AG04449 (cell line): ENCODE measurements around the gene CP.

ENCODE experiments used
- CTCF ChIA-PET: fragments of 350-600 bp; formaldehyde crosslinking; extraction: SDS; loops from one replicate; lab custom pipeline; 2021; ENCODE audit warnings: antibody characterized with exemption; lab: Yijun Ruan, JAX
- POLR2A ChIA-PET: fragments of 400-600, 350-600 bp; formaldehyde crosslinking; extraction: SDS; loops from one replicate; lab custom pipeline; 2020; ENCODE audit warnings: antibody characterized with exemption, inconsistent platforms; lab: Yijun Ruan, JAX
- DNase-seq: peaks from one replicate; pipeline ENCODE4 v3.0.0-alpha.2; 2010; ENCODE audit warnings: low read depth, low spot score
- H3K4me3 ChIP-seq: 2 replicates; pipeline ENCODE4 v1.5.1; 2011; ENCODE audit warnings: low read depth, mild to moderate bottlenecking, control low read depth, low read length
- TF ChIP-seq, protein P1 (sequence below): IDR thresholded peaks from one replicate; pipeline ENCODE4 v1.5.1; 2011; ENCODE audit warnings: mild to moderate bottlenecking, moderate library complexity, low read length, control low read depth, inconsistent platforms; ENCODE audit not compliant: insufficient read depth; ENCODE audit errors: missing control alignments

CP gene

DNA sequence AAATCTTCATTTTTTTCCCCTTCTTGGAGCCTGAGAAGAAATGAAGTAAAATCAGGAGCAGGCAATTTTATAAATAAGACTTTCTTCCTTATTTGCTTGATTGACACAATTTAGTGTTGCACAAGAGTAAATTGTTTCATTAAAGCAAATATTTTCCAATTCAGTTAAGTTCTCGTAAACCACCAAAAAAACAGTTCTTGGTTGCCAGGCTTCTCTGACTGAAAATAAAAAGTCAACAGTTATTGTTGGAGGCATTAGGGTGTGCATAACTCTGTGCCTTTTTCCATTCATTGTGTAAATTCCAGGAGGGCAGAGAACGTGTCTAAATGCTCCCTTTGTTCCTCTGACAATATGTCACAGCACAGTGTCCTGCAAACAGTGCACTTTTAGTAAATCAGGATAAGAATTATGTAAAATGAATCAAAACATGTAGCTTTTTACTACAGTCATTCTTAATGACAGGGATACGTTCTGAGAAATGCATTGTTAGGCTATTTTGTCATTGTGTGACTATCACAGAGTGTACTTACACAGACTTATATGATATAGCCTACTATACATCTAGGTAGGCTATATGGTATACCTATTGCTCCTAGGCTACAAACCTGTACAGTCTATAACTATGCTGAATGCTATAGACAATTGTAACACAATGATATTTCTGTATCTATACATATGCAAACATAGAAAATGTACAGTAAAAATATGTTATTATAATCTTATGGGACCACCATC is at the start of gene CP:
Gene CP (minus strand): TSS at position 47 of the 735 bp plus-strand sequence. CDS start 37 bp downstream, at position 10.
- TF ChIP-seq, protein P1, sequence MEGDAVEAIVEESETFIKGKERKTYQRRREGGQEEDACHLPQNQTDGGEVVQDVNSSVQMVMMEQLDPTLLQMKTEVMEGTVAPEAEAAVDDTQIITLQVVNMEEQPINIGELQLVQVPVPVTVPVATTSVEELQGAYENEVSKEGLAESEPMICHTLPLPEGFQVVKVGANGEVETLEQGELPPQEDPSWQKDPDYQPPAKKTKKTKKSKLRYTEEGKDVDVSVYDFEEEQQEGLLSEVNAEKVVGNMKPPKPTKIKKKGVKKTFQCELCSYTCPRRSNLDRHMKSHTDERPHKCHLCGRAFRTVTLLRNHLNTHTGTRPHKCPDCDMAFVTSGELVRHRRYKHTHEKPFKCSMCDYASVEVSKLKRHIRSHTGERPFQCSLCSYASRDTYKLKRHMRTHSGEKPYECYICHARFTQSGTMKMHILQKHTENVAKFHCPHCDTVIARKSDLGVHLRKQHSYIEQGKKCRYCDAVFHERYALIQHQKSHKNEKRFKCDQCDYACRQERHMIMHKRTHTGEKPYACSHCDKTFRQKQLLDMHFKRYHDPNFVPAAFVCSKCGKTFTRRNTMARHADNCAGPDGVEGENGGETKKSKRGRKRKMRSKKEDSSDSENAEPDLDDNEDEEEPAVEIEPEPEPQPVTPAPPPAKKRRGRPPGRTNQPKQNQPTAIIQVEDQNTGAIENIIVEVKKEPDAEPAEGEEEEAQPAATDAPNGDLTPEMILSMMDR: no peak
- no peak for DNase-seq
- CTCF ChIA-PET: no interaction called here
- no peak within 1 kb of the TSS for H3K4me3 ChIP-seq
- POLR2A ChIA-PET: no interaction called here

DNA sequence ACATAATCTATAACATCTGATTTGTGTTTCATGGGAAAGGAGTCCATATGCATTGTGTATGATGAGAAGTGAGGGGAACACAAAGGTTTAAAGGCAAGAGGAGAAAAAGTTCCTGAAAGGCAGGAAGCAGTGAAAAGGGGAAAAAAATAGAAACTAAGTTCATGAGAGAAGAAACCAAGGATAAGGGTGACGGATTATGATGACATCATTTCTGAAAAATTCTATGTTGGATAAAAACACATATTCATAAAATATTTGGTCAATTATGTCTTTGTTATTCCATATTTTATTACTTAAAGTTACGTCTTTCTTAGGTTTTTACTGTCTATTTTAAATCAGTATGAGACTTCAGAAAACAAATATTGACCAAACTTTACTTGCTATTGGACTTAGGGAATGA is 48.6 kb upstream of the CP start:
- ChIA-PET CTCF (interaction anchor here (0.9 to 6.3 kb wide), 2 partner anchors 149 to 156 kb away, joined by 3 to 255 read pairs; no protein-coding TSS in a partner anchor), POLR2A (no interaction called here)
- no peak for DNase-seq
- TF ChIP-seq, protein P1: no peak
- H3K4me3 ChIP-seq: no peak overlapping the region

DNA sequence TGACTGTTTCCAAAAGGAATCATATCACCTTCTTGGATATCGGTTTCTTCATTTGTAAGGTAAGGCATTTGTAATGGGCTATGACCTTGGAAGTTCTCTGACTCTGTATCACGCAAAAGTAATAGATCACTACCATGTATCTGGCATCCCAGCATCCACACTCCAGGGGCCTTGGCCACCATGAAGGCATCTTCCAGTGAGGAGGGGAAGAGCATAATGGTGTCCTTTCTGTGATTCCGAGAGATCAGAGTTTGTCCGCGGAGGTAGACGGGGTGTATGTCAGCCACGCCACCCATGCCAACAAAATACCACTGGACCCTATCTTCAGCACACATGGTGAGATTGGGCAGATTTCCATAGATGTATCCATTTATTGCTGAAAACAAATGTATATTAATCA is 48.1 kb upstream of the CP start:
- TF ChIP-seq, protein P1: no peak
- no peak for DNase-seq
- no peak overlapping the region for H3K4me3 ChIP-seq
- POLR2A ChIA-PET: no interaction called here
- CTCF ChIA-PET: interaction anchor here (0.8 to 2.6 kb wide), 3 partner anchors 150 to 316 kb away, joined by 3 to 38 read pairs (median 5); no protein-coding TSS in a partner anchor

DNA sequence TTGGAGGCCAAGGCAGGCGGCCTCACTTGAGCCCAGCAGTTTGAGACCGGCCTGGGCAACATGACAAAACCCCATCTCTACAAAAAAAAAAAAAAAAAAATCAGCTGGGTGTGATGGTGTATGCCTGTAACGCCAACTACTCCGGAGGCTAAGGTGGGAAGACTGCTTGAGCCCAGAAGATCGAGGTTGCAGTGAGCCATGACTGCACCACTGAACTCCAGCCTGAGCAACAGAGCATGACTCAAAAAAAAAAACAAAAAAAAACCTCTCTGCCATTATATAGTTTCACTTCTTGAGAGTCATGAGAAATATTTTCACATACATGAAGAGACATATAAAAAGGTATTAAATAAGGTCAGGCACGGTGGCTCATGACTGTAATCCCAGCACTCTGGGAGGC is 45.9 kb upstream of the CP start:
- CTCF ChIA-PET: interaction anchor here (0.8 to 2.6 kb wide), 3 partner anchors 129 to 312 kb away, joined by 3 to 38 read pairs (median 6); no protein-coding TSS in a partner anchor
- no peak overlapping the region for H3K4me3 ChIP-seq
- POLR2A ChIA-PET: no interaction called here
- DNase-seq: no peak
- TF ChIP-seq, protein P1: no peak

DNA sequence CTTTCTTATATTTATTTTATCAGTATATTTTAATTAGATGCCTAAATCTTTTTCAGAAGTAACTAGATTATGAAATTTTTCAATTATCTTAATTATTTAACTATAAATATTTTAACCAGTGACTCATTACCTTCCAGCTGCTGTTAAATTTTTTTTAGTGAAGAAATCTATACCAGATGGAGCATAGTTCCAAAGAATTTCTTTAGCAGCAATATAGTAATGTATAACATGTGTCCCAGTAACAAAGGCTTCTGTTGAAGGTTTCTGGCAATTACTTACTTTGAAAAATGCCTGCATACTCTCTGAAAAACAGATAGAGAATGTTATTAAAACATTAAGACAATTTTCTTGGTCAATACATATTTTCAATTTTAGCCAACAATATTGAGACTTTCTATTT is 45.1 kb upstream of the CP start:
- TF ChIP-seq, protein P1: no peak
- H3K4me3 ChIP-seq: no peak overlapping the region
- ChIA-PET CTCF (no interaction called here), POLR2A (no interaction called here)
- no peak for DNase-seq

DNA sequence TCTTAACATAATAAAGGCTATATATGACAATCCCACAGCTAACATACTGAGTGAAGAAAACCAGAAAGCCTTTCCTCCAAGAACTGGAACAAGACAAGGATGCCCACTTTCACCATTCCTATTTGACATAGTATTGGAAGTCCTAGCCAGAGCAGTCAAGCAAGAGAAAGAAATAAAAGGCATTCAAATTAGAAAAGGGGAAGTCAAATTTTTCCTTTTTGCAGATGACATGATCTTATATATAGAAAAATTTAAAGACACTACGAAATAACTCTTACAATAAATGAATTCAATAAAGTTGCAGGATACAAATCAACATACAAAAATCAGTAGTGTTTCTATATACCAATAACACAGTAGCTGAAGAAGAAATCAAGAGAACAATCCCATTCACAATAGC is 42.2 kb upstream of the CP start:
- TF ChIP-seq, protein P1: no peak
- no peak overlapping the region for H3K4me3 ChIP-seq
- CTCF ChIA-PET: interaction anchor here (1.3 kb wide), 1 partner anchor 8 kb away, joined by 4 read pairs; no protein-coding TSS in a partner anchor
- POLR2A ChIA-PET: no interaction called here
- no peak for DNase-seq
